Measurements from ENCODE around the gene KRTAP10-10.

- TF ChIP-seq CTCF (IDR thresholded peaks at IDR 0.05; ENCODE audit: low read length) (no peak), EZH2phosphoT487 (IDR thresholded peaks at IDR 0.05; ENCODE audit: low read length) (no peak)
Measured at GRCh38 chr21:44602463-44602850, 34.7 kb upstream of the KRTAP10-10 start.
